Smooth muscle cell (in vitro differentiated cells): ENCODE measurements around the gene RHOC. TPM values are rescaled to one million over a fixed set of nuclear protein-coding genes. Genes with fewer than 3 reads are reported as not detected.

Source experiments
- DNase-seq: peaks from one replicate; lab custom pipeline; 2025; ENCODE audit not compliant: unreplicated experiment; lab: John Stamatoyannopoulos, UW
- H2AFZ ChIP-seq: fragments of 200-600 bp; sonication (generic); 2 replicates; pipeline ENCODE4 v1.6.0; 2016; ENCODE audit warnings: antibody characterized with exemption, low read depth, mild to moderate bottlenecking
- H3F3A ChIP-seq: fragments of 200-600 bp; sonication (generic); 2 replicates; pipeline ENCODE4 v1.6.0; 2017; ENCODE audit warnings: antibody characterized with exemption, low read depth
- H3K27ac ChIP-seq: fragments of 200-600 bp; sonication (generic); 2 replicates; pipeline ENCODE4 v1.5.1; 2016; ENCODE audit warnings: low read depth, mild to moderate bottlenecking
- H3K27me3 ChIP-seq: fragments of 200-600 bp; sonication (generic); 2 replicates; pipeline ENCODE4 v1.6.1; 2016; ENCODE audit warnings: low read depth, mild to moderate bottlenecking
- H3K36me3 ChIP-seq: fragments of 200-600 bp; sonication (generic); 2 replicates; pipeline ENCODE4 v1.5.1; 2016; ENCODE audit warnings: low read depth
- H3K4me1 ChIP-seq: fragments of 200-600 bp; sonication (generic); 2 replicates; pipeline ENCODE4 v1.5.1; 2016; ENCODE audit warnings: low read depth
- H3K4me2 ChIP-seq: fragments of 200-600 bp; sonication (generic); 2 replicates; pipeline ENCODE4 v1.6.0; 2016; ENCODE audit warnings: mild to moderate bottlenecking
- H3K4me3 ChIP-seq: fragments of 200-600 bp; sonication (generic); 2 replicates; pipeline ENCODE4 v1.5.1; 2016; ENCODE audit warnings: mild to moderate bottlenecking
- H3K79me2 ChIP-seq: fragments of 200-600 bp; sonication (generic); 2 replicates; pipeline ENCODE4 v1.6.0; 2016; ENCODE audit warnings: low read depth, mild to moderate bottlenecking
- H3K9ac ChIP-seq: fragments of 200-600 bp; sonication (generic); 2 replicates; pipeline ENCODE4 v1.6.0; 2016; ENCODE audit warnings: low read depth
- H3K9me3 ChIP-seq: fragments of 200-600 bp; sonication (generic); replicated peaks from 2 replicates; pipeline ENCODE4 v1.5.1; 2016; ENCODE audit warnings: low read depth
- H4K20me1 ChIP-seq: fragments of 200-600 bp; sonication (generic); 2 replicates; pipeline ENCODE4 v1.6.0; 2016; ENCODE audit warnings: low read depth
- CTCF ChIP-seq: fragments of 200-600 bp; sonication (generic); IDR thresholded peaks from 2 replicates; pipeline ENCODE4 v1.5.1; 2017; ENCODE audit warnings: borderline replicate concordance, mild to moderate bottlenecking, antibody characterized with exemption; ENCODE audit not compliant: insufficient read depth, poor library complexity, severe bottlenecking
- WGBS: methylation state at CpG from one replicate; pipeline ENCODE4 v1.1.7; 2016; ENCODE audit warnings: low lambda C conversion rate; 5-methylcytosine and 5-hydroxymethylcytosine counted together
- polyA plus RNA-seq: library from polyadenylated mRNA; unstranded; fragments of >200 nt; fragmentation: Nextera tagmentation; extraction: Ambion mirVana; gene quantifications from 2 replicates; pipeline ENCODE4 v1.2.1, GENCODE V29; 2016
- total RNA-seq: library from RNA; depleted of rRNA; stranded (reverse); fragments of >200 nt; gene quantifications from 2 replicates; pipeline ENCODE4 v1.2.3, GENCODE V29; 2014

Gene RHOC
- total and polyA plus RNA-seq, 2 experiments from 2014 or later, result 303 to 518 TPM

- no peak for TF ChIP-seq CTCF
- 85% methylated on average over 17 of the region's 17 CpGs for WGBS
- H2AFZ ChIP-seq, result no peak overlapping the region
- peaks cover 41% of the 10 kb centered on the region for H3F3A ChIP-seq
- peaks cover 35% of the 10 kb centered on the region for H3K4me1 ChIP-seq
- peaks cover 25% of the 10 kb centered on the region for H3K79me2 ChIP-seq
- no peak for DNase-seq
- peaks cover 21% of the 10 kb centered on the region for H4K20me1 ChIP-seq
- H3K27ac ChIP-seq, result peak overlapping the region; percentile 97
- H3K4me2 ChIP-seq, result peak overlapping the region; percentile 60
- H3K4me3 ChIP-seq, result no peak overlapping the region
- no peaks in the 10 kb centered on the region for H3K9me3 ChIP-seq
- no peaks in the 10 kb centered on the region for H3K36me3 ChIP-seq
- H3K9ac ChIP-seq, result peak overlapping the region; percentile 78
- H3K27me3 ChIP-seq, result no peaks in the 10 kb centered on the region
Observed at GRCh38 chr1:112701227-112702066, 5.5 kb downstream of the RHOC start.

- no peak for TF ChIP-seq CTCF
- H3K27ac ChIP-seq, result peak overlapping the region; percentile 97
- H3K79me2 ChIP-seq, result peaks cover 21% of the 10 kb centered on the region
- no peak overlapping the region for H3K4me3 ChIP-seq
- H4K20me1 ChIP-seq, result peaks cover 15% of the 10 kb centered on the region
- no peaks in the 10 kb centered on the region for H3K27me3 ChIP-seq
- no peak overlapping the region for H2AFZ ChIP-seq
- H3K4me2 ChIP-seq, result peak overlapping the region; percentile 60
- no peaks in the 10 kb centered on the region for H3K36me3 ChIP-seq
- no peaks in the 10 kb centered on the region for H3K9me3 ChIP-seq
- WGBS, result 24% methylated on average over 7 of the region's 7 CpGs
- peaks cover 30% of the 10 kb centered on the region for H3K4me1 ChIP-seq
- peaks cover 38% of the 10 kb centered on the region for H3F3A ChIP-seq
- H3K9ac ChIP-seq, result peak overlapping the region; percentile 78
- peak; percentile 86 for DNase-seq
Observed at GRCh38 chr1:112700290-112701226, 6.4 kb downstream of the RHOC start.

- Histone ChIP-seq H3K27me3 (no peaks in the 10 kb centered on the region), H3K4me3 (no peak overlapping the region), H3K36me3 (no peaks in the 10 kb centered on the region), H3K4me1 (peaks cover 24% of the 10 kb centered on the region), H3K4me2 (no peak overlapping the region), H3K9ac (peak overlapping the region; percentile 66), H2AFZ (no peak overlapping the region), H3K27ac (peak overlapping the region; percentile 97), H3K79me2 (peaks cover 19% of the 10 kb centered on the region), H3F3A (peaks cover 35% of the 10 kb centered on the region), H3K9me3 (no peaks in the 10 kb centered on the region), H4K20me1 (peaks cover 10% of the 10 kb centered on the region)
- no peak for TF ChIP-seq CTCF
- 91% methylated on average over 13 of the region's 13 CpGs for WGBS
- no peak for DNase-seq
Observed at GRCh38 chr1:112699425-112700144, 7.3 kb downstream of the RHOC start.
